Muscle of arm (tissue), 12 donors: ENCODE results near the gene TBPL1. TPM values are rescaled to one million over a fixed set of nuclear protein-coding genes. Genes with fewer than 3 reads are reported as not detected.
A peak's percentile ranks its signal among the peaks of the same experiment; 100 is the strongest.
"Not testable (repeated sequence)": the region's sequence is repeated elsewhere in the genome, so short reads cannot be mapped to it uniquely, and the experiment has no call there.

Source experiments
- DNase-seq: peaks from one replicate; pipeline ENCODE4 v3.0.0-alpha.2; 2013
- polyA plus RNA-seq, 12 donors: library from polyadenylated mRNA; unstranded; fragments of 120-200 nt; gene quantifications; one replicate each; pipeline ENCODE4 v1.2.1, GENCODE V29; 2013; ENCODE audit not compliant: insufficient read length in 12 of 12

The TBPL1 gene
- polyA plus RNA-seq, 12 donors, result 17.7 to 31.2 (median 24.1) TPM; not detected in 1

GRCh38 chr6:133969921-133970295, 16.9 kb downstream of the TBPL1 start:
- no peak for DNase-seq

GRCh38 chr6:133971861-133972260, 18.8 kb downstream of the TBPL1 start:
- no peak for DNase-seq

- no peak for DNase-seq
Measured at GRCh38 chr6:133972388-133972787, 19.4 kb downstream of the TBPL1 start.

- no peak for DNase-seq
Measured at GRCh38 chr6:133973109-133973971, 20.3 kb downstream of the TBPL1 start.

- no peak for DNase-seq
Measured at GRCh38 chr6:133977983-133978895, 25.2 kb downstream of the TBPL1 start.

GRCh38 chr6:133978896-133979240, 25.8 kb downstream of the TBPL1 start:
- no peak for DNase-seq

GRCh38 chr6:133979269-133979963, 26.4 kb downstream of the TBPL1 start:
- DNase-seq, result not testable (repeated sequence)

GRCh38 chr6:133980168-133980567, 27.1 kb downstream of the TBPL1 start:
- no peak for DNase-seq

- no peak for DNase-seq
Measured at GRCh38 chr6:133983099-133983939, 30.3 kb downstream of the TBPL1 start.

GRCh38 chr6:133985970-133986369, 32.9 kb downstream of the TBPL1 start:
- no peak for DNase-seq

GRCh38 chr6:133986942-133987341, 33.9 kb downstream of the TBPL1 start:
- DNase-seq, result no peak

- no peak for DNase-seq
Measured at GRCh38 chr6:133989525-133989924, 36.5 kb downstream of the TBPL1 start.

GRCh38 chr6:133990321-133990720, 37.3 kb downstream of the TBPL1 start:
- DNase-seq, result no peak

GRCh38 chr6:133991096-133991593, 38.1 kb downstream of the TBPL1 start:
- no peak for DNase-seq

- peak; percentile 16 for DNase-seq
Measured at GRCh38 chr6:133992992-133993680, 40.1 kb downstream of the TBPL1 start.

- DNase-seq, result no peak
Measured at GRCh38 chr6:133995296-133995695, 42.3 kb downstream of the TBPL1 start.

- DNase-seq, result no peak
Measured at GRCh38 chr6:133995758-133996157, 42.7 kb downstream of the TBPL1 start.

- no peak for DNase-seq
Measured at GRCh38 chr6:133997267-133997666, 44.2 kb downstream of the TBPL1 start.

- no peak for DNase-seq
Measured at GRCh38 chr6:133999305-133999704, 46.3 kb downstream of the TBPL1 start.

GRCh38 chr6:134000443-134000842, 47.4 kb downstream of the TBPL1 start:
- DNase-seq, result no peak
